ENCODE measurements around the gene FAM184B.

DNA sequence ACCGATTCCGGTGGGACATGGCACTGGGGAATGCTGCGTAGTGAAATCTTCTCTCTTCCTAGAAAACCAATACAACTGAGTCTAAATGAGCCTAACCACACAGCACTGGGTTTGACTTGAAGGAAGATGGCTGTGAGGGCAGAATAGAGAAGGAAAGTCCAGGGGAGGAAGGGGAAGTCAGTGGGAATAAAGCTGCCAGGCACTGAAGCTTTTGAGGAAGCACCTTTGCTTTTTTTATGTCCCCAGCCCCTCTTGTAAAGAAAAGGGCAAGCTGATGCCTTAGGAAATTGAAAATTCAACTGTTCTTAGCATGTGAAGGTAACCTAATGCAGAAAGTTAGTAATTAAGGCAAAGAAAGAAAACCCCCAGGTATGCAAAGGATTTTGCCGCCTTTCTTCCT, 146.4 kb downstream of the FAM184B start:
- TF ChIP-seq RAD21 (conservative IDR thresholded peaks at IDR 0.05) = no peak
- TF ChIP-seq, protein P1, sequence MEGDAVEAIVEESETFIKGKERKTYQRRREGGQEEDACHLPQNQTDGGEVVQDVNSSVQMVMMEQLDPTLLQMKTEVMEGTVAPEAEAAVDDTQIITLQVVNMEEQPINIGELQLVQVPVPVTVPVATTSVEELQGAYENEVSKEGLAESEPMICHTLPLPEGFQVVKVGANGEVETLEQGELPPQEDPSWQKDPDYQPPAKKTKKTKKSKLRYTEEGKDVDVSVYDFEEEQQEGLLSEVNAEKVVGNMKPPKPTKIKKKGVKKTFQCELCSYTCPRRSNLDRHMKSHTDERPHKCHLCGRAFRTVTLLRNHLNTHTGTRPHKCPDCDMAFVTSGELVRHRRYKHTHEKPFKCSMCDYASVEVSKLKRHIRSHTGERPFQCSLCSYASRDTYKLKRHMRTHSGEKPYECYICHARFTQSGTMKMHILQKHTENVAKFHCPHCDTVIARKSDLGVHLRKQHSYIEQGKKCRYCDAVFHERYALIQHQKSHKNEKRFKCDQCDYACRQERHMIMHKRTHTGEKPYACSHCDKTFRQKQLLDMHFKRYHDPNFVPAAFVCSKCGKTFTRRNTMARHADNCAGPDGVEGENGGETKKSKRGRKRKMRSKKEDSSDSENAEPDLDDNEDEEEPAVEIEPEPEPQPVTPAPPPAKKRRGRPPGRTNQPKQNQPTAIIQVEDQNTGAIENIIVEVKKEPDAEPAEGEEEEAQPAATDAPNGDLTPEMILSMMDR (IDR thresholded peaks at IDR 0.05; ENCODE audit: poor library complexity, severe bottlenecking) = no peak

All from neural cell (in vitro differentiated cells).